Pancreas (tissue), 10 donors: ENCODE measurements around the gene RASAL2. TPM values are rescaled to one million over a fixed set of nuclear protein-coding genes. Genes with fewer than 3 reads are reported as not detected.

ENCODE experiments used
- ATAC-seq, 4 donors: fragments of 200-7000 bp; cut with Tn5 transposase; one replicate each; pipeline versions ENCODE4 v1.8.0 to v1.9.1; 2020; ENCODE audit warnings: mild to moderate bottlenecking in 4 of 4, moderate library complexity in 4 of 4
- DNase-seq, 6 donors: peaks; one replicate each; pipeline ENCODE4 v3.0.0-alpha.2; 2020
- FAIRE-seq: peaks from 2 replicates; lab custom pipeline; 2012; peaks lifted over from hg19 to GRCh38; lab: Jason Lieb, UNC
- H3K27ac ChIP-seq, 4 donors: fragments of 200-600 bp; sonication (generic); 1 replicate in 3 of 4; 2 replicates in 1 of 4; pipeline versions ENCODE4 v1.5.0 to v1.8.0; 2020
- H3K27me3 ChIP-seq, 4 donors: fragments of 200-600 bp; one replicate each; pipeline ENCODE4 v1.8.0; 2021
- H3K36me3 ChIP-seq, 3 donors: fragments of 200-600 bp; sonication (generic) in 1 of 3; one replicate each; pipeline versions ENCODE4 v1.5.0 to v1.8.0; 2020 to 2021
- H3K4me1 ChIP-seq, 3 donors: fragments of 200-600 bp; one replicate each; pipeline ENCODE4 v1.8.0; 2021
- H3K4me3 ChIP-seq, 4 donors: fragments of 200-600 bp; sonication (generic) in 2 of 4; one replicate each; pipeline versions ENCODE4 v1.5.0 to v1.8.0; 2020 to 2021
- H3K9me3 ChIP-seq, 4 donors: fragments of 200-600 bp; one replicate each; pipeline ENCODE4 v1.8.0; 2021
- CTCF ChIP-seq, 4 donors: fragments of 200-600 bp; sonication (generic) in 3 of 4; IDR thresholded peaks; one replicate each; pipeline versions ENCODE4 v1.5.0 to v1.8.0; 2021; ENCODE audit warnings: antibody characterized with exemption in 4 of 4
- WGBS, 2 donors: extraction: QIAGEN DNeasy Blood & Tissue Kit; methylation state at CpG; one replicate each; pipeline ENCODE4 v1.1.7; 2013; 5-methylcytosine and 5-hydroxymethylcytosine counted together
- intact Hi-C, 3 donors: fragments of 100-400 bp; cut with DNase I; formaldehyde crosslinking; loops; one replicate each; pipeline versions ENCODE4 v1.11.1 to v1.14.2; 2022
- polyA plus RNA-seq, 2 donors: library from polyadenylated mRNA; stranded (reverse); fragments of 200-250 nt; gene quantifications; one replicate each; pipeline ENCODE4 v1.2.3, GENCODE V29; 2013
- total RNA-seq, 6 donors: library from RNA; stranded (reverse); fragmentation: NEBNext Ultra II Directional in 4 of 6; extraction: Animal tissue kit (Norgen Biotek cat#: 25700) in 4 of 6; gene quantifications; one replicate each; pipeline versions ENCODE4 v1.2.1 to v1.2.4, GENCODE V29; 2021 to 2023
- donor health status: healthy with polysubstance abuse.
- donor health status: DM: no; HTN: no; CAD: no; lungs with moderate emphysema.
- donor health status: DM: no; HTN: no; CAD: no.
- donor health status: control.
- donor health status: control.
- donor health status: Bipolar disorder and iron deficiency.
- donor health status: DM: yes; HTN: yes; CAD: no.
- donor health status: DM: no; HTN: no; CAD: no.
- donor health status: DM: no; HTN: no; CAD: no.
- donor health status: DM: yes; HTN: yes; CAD: no.

RASAL2 gene
- total and polyA plus RNA-seq, 8 donors: 2.5 to 12.9 (median 4.9) TPM

GRCh38 chr1:178461701-178462100 lies 367.8 kb downstream of the RASAL2 start:
- ATAC-seq: peak in 2 of 4 donors; percentile 43 to 47
- FAIRE-seq: no peak
- no peaks in the 10 kb centered on the region for H3K36me3 ChIP-seq
- TF ChIP-seq CTCF (IDR thresholded peaks at IDR 0.05): no peak
- intact Hi-C loops: no loop called here
- H3K27me3 ChIP-seq: no peaks in the 10 kb centered on the region
- no peaks in the 10 kb centered on the region for H3K4me1 ChIP-seq
- H3K4me3 ChIP-seq: no peak overlapping the region
- H3K9me3 ChIP-seq: no peaks in the 10 kb centered on the region
- DNase-seq: no peak
- H3K27ac ChIP-seq: peak overlapping the region in 2 of 4 donors; percentile 10 to 12
- 63 to 66% methylated on average over 4 of the region's 4 CpGs for WGBS, 2 donors

GRCh38 chr1:178464141-178464540 lies 370.2 kb downstream of the RASAL2 start:
- WGBS, 2 donors: 86 to 88% methylated on average over 1 of the region's 1 CpG
- no peak for FAIRE-seq
- no peak overlapping the region for H3K4me3 ChIP-seq
- H3K9me3 ChIP-seq: no peaks in the 10 kb centered on the region
- no peak for TF ChIP-seq CTCF (IDR thresholded peaks at IDR 0.05)
- ATAC-seq: no peak
- DNase-seq: no peak
- no peaks in the 10 kb centered on the region for H3K4me1 ChIP-seq
- no peaks in the 10 kb centered on the region for H3K36me3 ChIP-seq
- H3K27ac ChIP-seq: no peak overlapping the region
- intact Hi-C loops: no loop called here
- no peaks in the 10 kb centered on the region for H3K27me3 ChIP-seq

- H3K4me1 ChIP-seq: no peaks in the 10 kb centered on the region
- DNase-seq (no peak), ATAC-seq (no peak), FAIRE-seq (peak; percentile 57)
- H3K9me3 ChIP-seq: no peaks in the 10 kb centered on the region
- H3K36me3 ChIP-seq: no peaks in the 10 kb centered on the region
- H3K27ac ChIP-seq: no peak overlapping the region
- no peak for TF ChIP-seq CTCF (IDR thresholded peaks at IDR 0.05)
- intact Hi-C loops: no loop called here
- H3K4me3 ChIP-seq: no peak overlapping the region
- H3K27me3 ChIP-seq: no peaks in the 10 kb centered on the region
Measured at GRCh38 chr1:178464566-178464965, 370.7 kb downstream of the RASAL2 start.

GRCh38 chr1:178465011-178465410 lies 371.1 kb downstream of the RASAL2 start:
- intact Hi-C loops: no loop called here
- FAIRE-seq (no peak), ATAC-seq (no peak), DNase-seq (no peak)
- H3K36me3 ChIP-seq: no peaks in the 10 kb centered on the region
- no peaks in the 10 kb centered on the region for H3K9me3 ChIP-seq
- H3K27me3 ChIP-seq: no peaks in the 10 kb centered on the region
- TF ChIP-seq CTCF (IDR thresholded peaks at IDR 0.05): no peak
- H3K4me1 ChIP-seq: no peaks in the 10 kb centered on the region
- no peak overlapping the region for H3K4me3 ChIP-seq
- no peak overlapping the region for H3K27ac ChIP-seq

- Histone ChIP-seq H3K4me3 (no peak overlapping the region), H3K4me1 (no peaks in the 10 kb centered on the region), H3K27ac (no peak overlapping the region), H3K27me3 (no peaks in the 10 kb centered on the region), H3K9me3 (no peaks in the 10 kb centered on the region), H3K36me3 (no peaks in the 10 kb centered on the region)
- TF ChIP-seq CTCF (IDR thresholded peaks at IDR 0.05): no peak
- intact Hi-C loops: no loop called here
- DNase-seq (no peak), ATAC-seq (no peak), FAIRE-seq (no peak)
Measured at GRCh38 chr1:178467837-178468236, 373.9 kb downstream of the RASAL2 start.
